ENCODE data around the gene DAB2IP.

The DAB2IP gene

DNA sequence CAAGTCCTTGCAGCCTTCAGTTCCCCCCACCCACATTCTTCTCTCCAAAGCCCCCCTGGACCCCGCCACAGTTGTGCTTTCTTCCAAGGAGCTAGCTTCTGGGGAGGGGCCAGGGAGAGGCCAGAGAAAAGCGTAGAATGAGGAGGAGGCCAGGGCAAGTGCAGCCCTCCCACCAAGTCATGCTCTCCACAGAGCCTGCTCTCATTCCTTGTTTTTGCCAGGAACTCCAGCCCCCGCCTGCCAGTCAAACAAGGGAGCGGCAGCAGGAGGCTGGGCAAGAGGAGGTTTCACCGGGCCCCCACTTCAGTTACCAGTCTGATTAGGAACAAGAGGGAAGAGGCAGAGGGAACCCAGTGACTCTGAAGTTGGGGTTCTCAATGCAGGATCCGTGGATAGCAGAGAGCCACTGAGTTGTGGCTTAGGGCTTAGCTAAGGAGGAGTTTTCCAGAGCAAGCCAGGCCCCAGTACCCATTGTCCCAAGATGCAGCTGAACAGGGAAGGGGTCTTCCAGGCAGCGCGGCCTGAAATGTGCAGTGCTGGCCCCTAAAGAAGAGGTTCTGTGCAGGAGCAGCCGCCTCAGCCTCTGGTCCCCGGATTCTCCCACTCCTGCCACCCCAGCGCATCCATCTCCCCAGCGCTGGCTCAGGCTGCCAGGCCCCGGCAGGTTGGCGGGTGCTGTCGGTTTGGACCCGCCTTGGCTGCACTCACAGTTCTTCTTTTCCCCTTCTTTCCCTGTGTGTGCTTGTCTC is 120.6 kb downstream of the DAB2IP start:
- no peak for TF ChIP-seq POLR2A (IDR thresholded peaks at IDR 0.05; ENCODE audit: low read depth, low read length)
- no peak for DNase-seq (ENCODE audit: insufficient read length, low spot score)
- no peak for FAIRE-seq

GRCh38 chr9:121772600-121773285 is 121.3 kb downstream of the DAB2IP start:
- TF ChIP-seq POLR2A (IDR thresholded peaks at IDR 0.05; ENCODE audit: low read depth, low read length): no peak
- DNase-seq (ENCODE audit: insufficient read length, low spot score) (no peak), FAIRE-seq (no peak)

DNA sequence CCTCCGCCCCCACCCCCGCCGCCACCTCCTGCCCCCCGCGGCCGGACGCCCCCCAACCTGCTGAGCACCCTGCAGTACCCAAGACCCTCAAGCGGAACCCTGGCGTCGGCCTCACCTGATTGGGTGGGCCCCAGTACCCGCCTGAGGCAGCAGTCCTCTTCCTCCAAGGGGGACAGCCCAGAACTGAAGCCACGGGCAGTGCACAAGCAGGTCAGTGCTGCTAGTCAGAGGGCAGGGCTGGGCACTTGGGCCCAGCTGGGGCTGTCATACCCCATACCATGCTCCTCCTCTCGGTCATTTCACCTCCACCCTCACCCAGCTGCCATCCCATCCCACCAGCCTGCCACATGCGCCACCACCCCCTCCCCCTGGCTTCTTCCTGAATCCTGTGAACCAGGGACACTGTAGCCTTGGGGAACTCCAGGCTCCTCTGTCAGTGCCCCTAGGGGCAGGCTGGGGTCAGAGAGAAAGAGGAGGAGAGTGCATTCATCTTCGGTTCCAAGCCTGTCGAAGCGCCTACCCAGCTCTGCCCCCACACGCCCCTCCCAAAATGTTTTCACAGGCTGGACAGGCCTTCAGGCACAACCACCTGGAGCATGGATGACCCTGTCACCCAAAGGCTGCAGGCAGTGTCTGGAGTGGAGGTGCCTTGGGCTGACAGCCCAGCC is 122.0 kb downstream of the DAB2IP start:
- DNase-seq (ENCODE audit: insufficient read length, low spot score) (no peak), FAIRE-seq (no peak)
- TF ChIP-seq POLR2A (IDR thresholded peaks at IDR 0.05; ENCODE audit: low read depth, low read length): no peak

GRCh38 chr9:121773954-121774714 is 122.7 kb downstream of the DAB2IP start:
- DNase-seq (ENCODE audit: insufficient read length, low spot score) (no peak), FAIRE-seq (no peak)
- TF ChIP-seq POLR2A (IDR thresholded peaks at IDR 0.05; ENCODE audit: low read depth, low read length): no peak

DNA sequence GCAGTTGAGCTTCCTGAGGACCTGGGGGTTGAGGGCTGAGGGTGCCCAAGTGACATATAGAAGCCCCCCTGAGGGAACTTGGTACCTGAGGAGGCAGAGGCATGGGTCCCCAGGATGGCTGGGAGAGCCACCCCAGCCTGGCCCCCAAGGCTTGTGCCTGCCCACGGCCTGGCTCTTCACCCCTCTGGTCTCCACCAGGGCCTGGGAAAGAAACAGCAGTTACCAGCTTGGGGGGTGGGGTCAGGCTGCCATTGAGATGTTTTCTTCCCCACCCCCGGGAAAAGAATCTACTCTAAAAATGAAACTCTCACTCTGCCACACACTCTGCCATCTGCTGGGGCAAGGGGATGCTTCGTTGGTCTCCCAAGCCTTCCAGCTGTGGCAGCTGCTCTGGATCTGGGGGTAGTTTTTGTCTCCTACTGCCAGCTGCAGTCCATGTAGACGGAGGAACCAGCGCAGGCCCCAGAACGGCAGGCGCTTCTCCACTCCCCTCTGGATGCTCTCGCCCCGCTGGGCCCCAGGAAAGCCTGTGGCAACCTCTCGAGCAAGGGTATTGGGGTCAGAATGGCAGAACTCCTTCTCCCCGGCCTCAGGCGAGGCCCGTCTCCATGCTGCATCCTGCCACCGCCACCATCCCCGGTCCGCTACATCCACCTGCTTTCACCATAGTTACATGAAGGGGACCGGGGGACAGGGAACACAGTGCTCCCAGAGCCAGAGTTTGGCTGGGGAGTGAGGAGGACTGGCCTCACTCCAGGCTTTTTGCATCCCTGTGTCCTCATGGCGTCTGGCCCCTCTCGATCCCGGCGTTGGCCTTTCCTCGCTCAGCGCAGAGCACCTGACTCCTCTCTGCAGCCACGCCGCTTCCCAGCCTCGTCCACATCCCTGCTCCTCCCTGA is 123.5 kb downstream of the DAB2IP start:
- no peak for FAIRE-seq
- no peak for DNase-seq (ENCODE audit: insufficient read length, low spot score)
- no peak for TF ChIP-seq POLR2A (IDR thresholded peaks at IDR 0.05; ENCODE audit: low read depth, low read length)

DNA sequence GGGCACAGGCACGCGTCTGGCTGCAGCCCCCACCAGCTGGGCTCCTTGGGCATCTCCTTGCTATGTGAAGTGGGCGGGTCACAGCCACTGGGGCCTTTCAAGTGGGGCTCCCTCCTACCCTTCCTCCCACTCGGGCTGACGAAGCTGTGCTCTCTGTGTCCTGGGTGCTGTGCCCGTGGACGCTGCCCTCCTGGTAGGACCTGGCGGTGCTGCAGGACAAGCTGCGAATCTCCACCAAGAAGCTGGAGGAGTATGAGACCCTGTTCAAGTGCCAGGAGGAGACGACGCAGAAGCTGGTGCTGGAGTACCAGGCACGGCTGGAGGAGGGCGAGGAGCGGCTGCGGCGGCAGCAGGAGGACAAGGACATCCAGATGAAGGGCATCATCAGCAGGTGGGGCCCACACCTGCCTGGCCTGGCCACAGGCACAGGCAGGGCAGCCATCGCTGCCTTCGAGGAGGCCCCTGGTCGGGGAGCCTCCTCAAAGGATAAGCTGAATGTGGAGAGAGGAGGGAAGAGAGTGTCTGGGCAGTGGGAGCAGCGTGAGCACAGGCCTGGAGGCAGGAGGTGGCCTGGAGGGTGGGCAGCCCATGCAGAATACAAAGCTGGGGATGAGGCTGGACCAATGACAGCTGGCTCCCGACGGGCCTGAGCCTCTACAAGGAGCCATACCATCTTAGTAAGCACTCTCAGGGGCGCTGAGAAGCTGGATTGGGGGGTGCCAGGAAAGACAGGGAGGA is 124.7 kb downstream of the DAB2IP start:
- DNase-seq (ENCODE audit: insufficient read length, low spot score) (no peak), FAIRE-seq (no peak)
- TF ChIP-seq POLR2A (IDR thresholded peaks at IDR 0.05; ENCODE audit: low read depth, low read length): no peak

DNA sequence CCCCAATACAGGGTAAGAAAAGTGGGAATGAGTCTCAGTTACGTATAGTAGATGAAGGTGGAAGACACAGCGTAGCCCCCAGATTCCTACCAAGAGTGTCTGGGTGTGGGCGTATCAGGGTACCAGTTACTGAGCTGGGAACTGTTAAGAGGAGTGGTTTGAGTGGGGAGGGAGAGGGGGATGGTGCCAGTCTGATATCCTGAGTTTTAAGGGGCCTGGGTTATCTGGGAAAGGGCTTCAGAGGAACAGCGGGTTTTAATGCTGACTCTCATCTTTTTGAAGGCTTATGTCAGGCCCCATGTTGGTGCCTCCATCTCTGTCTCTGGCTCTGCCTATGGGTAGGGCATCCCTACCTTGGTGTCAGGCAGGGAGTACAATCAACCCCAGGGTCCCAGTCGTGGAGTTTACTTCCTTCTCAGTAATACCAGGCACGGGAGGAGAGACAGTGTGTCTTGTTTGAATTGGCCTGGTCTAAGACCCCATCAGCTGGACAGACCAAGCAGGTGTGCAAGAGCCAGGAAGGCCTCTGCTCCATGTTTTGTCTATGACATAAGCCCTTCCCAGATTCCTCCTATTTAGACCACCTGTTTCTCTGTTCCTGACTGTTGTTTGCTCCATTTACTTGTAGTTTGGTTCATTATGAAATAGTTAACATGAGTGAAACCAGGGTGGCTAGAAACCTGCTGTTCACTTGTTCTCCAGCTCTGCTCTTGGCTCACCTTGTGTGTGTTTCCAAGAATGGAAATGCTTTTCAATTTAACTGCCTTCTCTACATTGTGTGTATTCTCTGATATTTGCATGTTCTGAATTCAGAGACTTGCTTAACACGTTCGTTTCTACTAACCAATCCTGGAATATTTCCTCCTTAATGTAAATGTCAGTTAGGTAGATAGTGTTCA is 125.6 kb downstream of the DAB2IP start:
- FAIRE-seq (peak; percentile 23), DNase-seq (ENCODE audit: insufficient read length, low spot score) (no peak)
- TF ChIP-seq POLR2A (IDR thresholded peaks at IDR 0.05; ENCODE audit: low read depth, low read length): no peak

DNA sequence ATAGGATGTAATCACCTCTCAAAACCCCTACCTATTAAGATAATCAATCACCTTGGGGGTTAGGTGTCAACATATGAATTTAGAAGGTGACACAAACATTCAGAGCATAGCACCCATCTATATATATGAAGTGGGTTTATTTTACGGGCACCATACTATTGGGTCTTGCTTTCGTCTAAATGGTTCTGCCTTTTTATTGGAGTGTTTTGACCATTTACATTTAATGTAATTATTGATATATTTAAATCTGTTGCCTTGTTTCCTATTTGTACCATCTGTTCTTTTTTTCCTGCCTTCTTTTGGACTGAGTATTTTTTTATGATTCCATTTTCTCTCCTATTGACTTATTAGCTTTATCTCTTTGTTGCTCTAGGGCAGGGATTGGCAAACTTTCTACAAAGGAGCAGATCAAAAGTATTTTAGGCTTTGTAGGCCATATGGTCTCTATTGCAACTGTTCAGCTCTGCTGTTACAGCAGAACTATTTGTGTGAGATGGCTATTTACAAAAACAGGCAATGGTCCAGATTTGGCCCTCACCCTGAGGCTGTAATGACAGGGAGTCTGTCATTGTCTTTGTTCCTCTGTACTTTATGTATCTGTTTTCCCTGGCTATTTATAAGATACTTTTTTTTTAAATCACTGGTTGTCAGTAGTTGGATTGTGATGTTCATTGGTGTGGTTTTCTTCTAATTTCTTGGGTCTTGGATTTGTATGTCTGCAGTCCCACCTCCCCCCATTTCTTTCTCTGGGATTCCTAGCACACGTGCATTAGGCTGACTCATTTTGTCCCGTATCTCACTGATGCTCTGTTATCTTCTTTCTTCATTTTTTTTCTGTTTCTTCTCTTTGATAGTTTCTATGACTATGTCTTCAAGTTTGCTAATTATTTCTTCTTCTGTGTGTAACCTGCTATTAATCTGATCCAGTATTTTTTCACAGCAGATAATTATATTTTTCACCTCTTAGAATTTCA is 127.1 kb downstream of the DAB2IP start:
- DNase-seq (ENCODE audit: insufficient read length, low spot score) (no peak), FAIRE-seq (no peak)
- no peak for TF ChIP-seq POLR2A (IDR thresholded peaks at IDR 0.05; ENCODE audit: low read depth, low read length)

DNA sequence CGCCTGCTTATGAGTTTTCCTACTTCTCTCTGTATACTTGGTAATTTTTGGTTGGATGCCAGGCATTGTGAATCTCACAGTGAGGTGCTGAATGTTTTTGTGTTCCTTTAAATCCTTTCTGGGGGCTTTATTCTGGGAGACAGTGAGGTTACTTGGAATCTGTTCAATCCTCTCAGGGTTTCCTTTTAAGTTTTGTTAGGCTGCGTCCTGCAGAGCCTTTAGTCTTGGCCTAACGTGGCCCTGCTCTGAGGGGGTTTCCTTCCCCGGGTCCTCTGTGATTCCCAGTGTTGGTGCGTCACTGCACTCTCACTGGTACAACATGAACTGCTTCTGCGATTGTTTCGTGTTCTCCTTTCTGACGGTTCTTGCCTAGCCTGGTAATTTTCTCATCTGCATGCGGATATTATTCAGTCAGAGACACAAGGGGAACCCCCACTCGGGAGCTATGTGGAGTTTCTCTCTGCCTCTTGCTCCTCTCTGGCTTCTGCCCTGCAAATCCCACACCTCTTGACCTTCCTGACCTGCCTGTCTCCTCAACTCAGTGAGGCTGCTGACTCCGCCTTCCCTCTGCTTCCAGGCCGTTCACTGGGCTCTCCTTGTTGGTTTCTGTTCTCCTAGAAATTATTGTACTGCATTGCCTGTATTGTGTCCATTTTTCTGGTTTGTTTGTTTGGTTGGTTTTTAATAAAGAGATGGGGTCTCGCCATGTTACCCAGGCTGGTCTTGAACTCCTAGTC is 128.1 kb downstream of the DAB2IP start:
- TF ChIP-seq POLR2A (IDR thresholded peaks at IDR 0.05; ENCODE audit: low read depth, low read length): no peak
- DNase-seq (ENCODE audit: insufficient read length, low spot score) (no peak), FAIRE-seq (no peak)
